Right atrium auricular region (tissue), 2 donors: ENCODE measurements around the gene EIF1AX. TPM values are rescaled to one million over a fixed set of nuclear protein-coding genes. Genes with fewer than 3 reads are reported as not detected.

Source experiments
- DNase-seq: peaks from one replicate; pipeline ENCODE4 v3.0.0-alpha.2; 2019; ENCODE audit warnings: low spot score
- H3K27ac ChIP-seq, 2 donors: fragments of 200-600 bp; sonication (generic); 1 replicate in 1 of 2; 2 replicates in 1 of 2; pipeline ENCODE4 v1.5.1; 2016 to 2019
- H3K27me3 ChIP-seq, 2 donors: fragments of 200-600 bp; sonication (generic); one replicate each; pipeline versions ENCODE4 v1.5.1 to v1.6.0; 2017 to 2019
- H3K36me3 ChIP-seq: fragments of 200-600 bp; sonication (generic); one replicate; pipeline ENCODE4 v1.5.1; 2016
- H3K4me1 ChIP-seq, 2 donors: fragments of 200-600 bp; sonication (generic); one replicate each; pipeline versions ENCODE4 v1.5.1 to v1.6.0; 2017 to 2019
- H3K4me3 ChIP-seq, 2 donors: fragments of 200-600 bp; sonication (generic); 1 replicate in 1 of 2; 2 replicates in 1 of 2; pipeline ENCODE4 v1.5.1; 2017 to 2019; ENCODE audit warnings: mild to moderate bottlenecking in 1 of 2, moderate library complexity in 1 of 2
- H3K9me3 ChIP-seq, 2 donors: fragments of 200-600 bp; sonication (generic); one replicate each; pipeline ENCODE4 v1.5.1; 2019
- total RNA-seq, 2 donors: library from RNA; depleted of rRNA; stranded (reverse); fragments of >200 nt; gene quantifications; one replicate each; pipeline ENCODE4 v1.1.0, GENCODE V29; 2016
- TF ChIP-seq, protein P1 (sequence below), 2 donors: fragments of 200-600 bp; sonication (generic); IDR thresholded peaks; one replicate each; pipeline ENCODE4 v1.5.1; 2019; ENCODE audit warnings: antibody characterized with exemption in 2 of 2

EIF1AX gene, protein sequence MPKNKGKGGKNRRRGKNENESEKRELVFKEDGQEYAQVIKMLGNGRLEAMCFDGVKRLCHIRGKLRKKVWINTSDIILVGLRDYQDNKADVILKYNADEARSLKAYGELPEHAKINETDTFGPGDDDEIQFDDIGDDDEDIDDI
- total RNA-seq: 10 to 100 TPM; 31.5 to 39.8 TPM

DNA sequence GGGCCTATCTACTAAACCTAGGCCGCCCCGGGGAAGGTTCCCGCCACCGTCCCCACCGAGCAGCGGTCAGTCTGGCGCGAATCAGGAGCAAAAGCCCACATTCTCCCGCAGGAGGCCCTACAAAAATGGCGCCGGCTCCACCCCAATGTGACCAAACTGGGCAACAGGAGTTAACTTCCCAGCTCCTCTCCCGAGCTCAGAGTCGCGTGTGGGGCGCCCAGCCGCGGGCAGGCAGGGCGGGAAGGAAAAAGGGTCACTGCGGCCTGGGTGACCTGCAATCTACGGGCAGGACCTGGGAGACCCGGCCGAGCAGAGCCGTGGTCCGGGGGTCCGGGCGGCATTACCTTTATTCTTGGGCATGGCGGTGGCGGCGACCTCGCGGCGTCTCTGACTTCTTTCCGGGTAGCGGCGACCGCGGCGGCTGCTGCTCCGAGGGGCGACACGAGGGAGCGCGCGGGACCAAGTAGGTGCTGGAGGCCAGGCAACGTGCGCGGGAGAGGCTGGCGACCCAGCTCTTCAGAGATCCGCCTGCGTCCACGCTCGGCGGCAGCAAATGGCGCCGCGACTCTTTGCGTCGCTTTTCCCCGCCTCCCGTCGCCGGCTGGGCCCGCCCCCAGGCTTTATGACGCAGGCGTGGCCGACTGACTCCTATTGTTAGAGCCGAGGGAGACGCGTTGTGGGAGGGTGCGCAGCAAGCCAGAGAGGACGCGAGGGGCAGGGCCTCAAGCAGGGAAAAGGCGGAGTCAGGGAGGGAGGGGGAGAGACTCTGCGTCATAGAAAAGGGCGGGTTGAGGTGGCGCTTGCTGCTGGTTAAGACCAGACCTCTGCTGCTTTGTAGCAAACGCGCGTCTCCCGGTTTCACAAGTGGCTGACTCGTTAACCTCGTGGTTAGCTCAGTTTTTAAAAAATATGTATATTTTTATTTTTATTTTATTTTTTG lies at the start of gene EIF1AX:
Gene EIF1AX, minus strand, starts transcription at position 558 of the 940 bp plus-strand sequence. Its CDS starts 198 bp downstream, at position 360.
- DNase-seq: peak; percentile 99
- Histone ChIP-seq H3K36me3 (peaks cover 19% of the 10 kb centered on the region), H3K27ac (peak within 1 kb of the TSS; percentile 91 to 92), H3K9me3 (no peaks in the 10 kb centered on the region), H3K4me3 (peak within 1 kb of the TSS; percentile 93 to 95), H3K4me1 (peaks cover 0 to 26% of the 10 kb centered on the region in 2 donors), H3K27me3 (no peaks in the 10 kb centered on the region)
- TF ChIP-seq, protein P1, sequence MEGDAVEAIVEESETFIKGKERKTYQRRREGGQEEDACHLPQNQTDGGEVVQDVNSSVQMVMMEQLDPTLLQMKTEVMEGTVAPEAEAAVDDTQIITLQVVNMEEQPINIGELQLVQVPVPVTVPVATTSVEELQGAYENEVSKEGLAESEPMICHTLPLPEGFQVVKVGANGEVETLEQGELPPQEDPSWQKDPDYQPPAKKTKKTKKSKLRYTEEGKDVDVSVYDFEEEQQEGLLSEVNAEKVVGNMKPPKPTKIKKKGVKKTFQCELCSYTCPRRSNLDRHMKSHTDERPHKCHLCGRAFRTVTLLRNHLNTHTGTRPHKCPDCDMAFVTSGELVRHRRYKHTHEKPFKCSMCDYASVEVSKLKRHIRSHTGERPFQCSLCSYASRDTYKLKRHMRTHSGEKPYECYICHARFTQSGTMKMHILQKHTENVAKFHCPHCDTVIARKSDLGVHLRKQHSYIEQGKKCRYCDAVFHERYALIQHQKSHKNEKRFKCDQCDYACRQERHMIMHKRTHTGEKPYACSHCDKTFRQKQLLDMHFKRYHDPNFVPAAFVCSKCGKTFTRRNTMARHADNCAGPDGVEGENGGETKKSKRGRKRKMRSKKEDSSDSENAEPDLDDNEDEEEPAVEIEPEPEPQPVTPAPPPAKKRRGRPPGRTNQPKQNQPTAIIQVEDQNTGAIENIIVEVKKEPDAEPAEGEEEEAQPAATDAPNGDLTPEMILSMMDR (IDR thresholded peaks at IDR 0.05): no peak

DNA sequence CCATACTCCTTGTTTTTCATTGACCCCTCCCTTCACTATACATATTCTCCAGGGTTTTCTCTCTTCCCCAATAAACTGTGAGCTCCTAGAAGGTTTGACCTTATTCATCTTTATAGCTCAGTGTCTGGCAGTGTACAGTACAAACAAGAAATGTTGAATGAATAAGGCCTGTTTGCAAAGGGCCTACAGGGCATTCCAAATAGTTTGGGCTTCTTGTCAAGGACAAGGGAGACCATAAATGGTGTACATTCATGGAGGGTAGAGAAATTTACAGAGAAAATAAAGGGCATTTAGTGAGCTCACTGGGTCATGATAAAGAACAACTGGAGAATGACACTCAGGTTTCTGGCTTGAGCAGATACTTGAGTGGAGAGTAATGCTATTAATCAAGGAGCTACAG lies 47.5 kb upstream of the EIF1AX start:
- Histone ChIP-seq H3K27me3 (no peaks in the 10 kb centered on the region), H3K4me1 (no peaks in the 10 kb centered on the region), H3K4me3 (no peak overlapping the region), H3K9me3 (no peaks in the 10 kb centered on the region), H3K27ac (no peak overlapping the region), H3K36me3 (peaks cover 13% of the 10 kb centered on the region)
- DNase-seq: no peak
- TF ChIP-seq, protein P1 (IDR thresholded peaks at IDR 0.05): no peak

DNA sequence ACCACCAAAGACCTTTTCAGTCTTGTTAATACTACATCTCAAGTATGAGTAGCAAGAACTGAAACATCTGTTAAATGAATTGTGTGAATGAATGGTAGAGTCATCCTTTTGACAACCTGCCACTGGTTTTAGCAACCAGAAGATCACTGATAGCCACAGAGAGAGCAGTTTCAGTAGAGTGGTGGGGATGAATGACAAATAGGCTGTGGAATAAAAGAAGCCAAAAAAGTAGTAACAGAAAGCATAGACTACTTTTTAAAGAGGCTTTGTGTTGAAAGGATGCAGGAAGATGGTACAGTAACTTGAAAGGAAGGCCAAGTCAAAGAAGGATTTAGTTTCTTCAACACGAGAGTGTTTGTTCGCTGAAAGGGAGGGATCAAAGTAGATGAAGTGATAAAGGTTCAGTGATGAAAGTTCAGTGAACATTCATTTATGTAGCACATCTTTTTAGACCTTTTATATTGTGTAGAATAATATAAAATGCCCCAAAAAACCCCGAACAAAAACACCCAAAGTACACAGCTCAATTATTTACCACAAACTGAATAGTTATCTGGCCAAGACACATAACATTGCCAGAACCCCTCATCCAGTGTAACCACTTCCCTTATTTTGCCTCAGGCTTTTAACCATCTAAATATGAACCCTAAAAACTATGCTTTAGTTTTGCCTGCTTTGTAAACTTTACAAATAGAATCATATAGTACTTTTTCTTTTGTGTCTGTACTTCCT lies 40.1 kb upstream of the EIF1AX start:
- Histone ChIP-seq H3K27me3 (no peaks in the 10 kb centered on the region), H3K4me3 (no peak overlapping the region), H3K36me3 (peaks cover 10% of the 10 kb centered on the region), H3K27ac (no peak overlapping the region), H3K4me1 (no peaks in the 10 kb centered on the region), H3K9me3 (no peaks in the 10 kb centered on the region)
- TF ChIP-seq, protein P1 (IDR thresholded peaks at IDR 0.05): no peak
- no peak for DNase-seq

DNA sequence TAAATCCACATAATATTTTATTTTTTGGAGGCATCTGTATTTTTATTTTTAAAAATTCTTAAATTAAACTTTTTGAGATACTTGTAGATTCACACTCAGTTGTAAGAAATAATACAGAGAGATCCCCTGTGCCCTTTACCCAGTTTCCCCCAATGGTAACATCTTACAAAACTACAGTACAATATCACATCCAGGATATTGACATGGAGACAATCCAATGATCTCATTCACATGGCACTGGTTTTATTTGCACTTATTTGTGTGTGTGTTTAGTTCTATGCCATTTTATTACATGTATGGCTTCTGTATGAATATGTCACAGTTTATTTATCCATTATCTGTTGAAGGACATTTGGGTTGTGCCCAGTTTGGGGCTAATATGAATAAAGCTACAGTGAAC lies 35.5 kb upstream of the EIF1AX start:
- Histone ChIP-seq H3K4me1 (no peaks in the 10 kb centered on the region), H3K9me3 (no peaks in the 10 kb centered on the region), H3K4me3 (no peak overlapping the region), H3K27me3 (no peaks in the 10 kb centered on the region), H3K36me3 (peaks cover 21% of the 10 kb centered on the region), H3K27ac (no peak overlapping the region)
- no peak for DNase-seq
- TF ChIP-seq, protein P1 (IDR thresholded peaks at IDR 0.05): no peak

DNA sequence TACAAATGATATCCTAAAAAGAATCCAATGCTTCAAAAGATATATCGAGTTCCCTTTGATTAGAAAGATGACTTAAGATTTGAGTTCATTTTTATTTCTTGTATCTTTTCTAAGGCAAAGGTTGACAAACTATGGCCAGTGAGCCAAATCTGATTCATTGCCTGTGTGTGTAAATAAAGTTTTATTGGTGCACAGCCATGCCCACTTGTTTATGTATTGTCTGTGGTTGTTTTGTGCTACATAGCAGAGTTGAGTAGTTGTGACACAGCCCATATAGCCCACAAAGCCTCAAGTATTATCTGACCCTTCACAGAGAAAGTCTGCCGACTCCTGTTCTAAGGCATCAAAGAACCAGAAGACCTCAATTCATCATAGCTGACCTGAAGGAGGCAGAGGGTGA lies 32.2 kb upstream of the EIF1AX start:
- Histone ChIP-seq H3K36me3 (peaks cover 21% of the 10 kb centered on the region), H3K27ac (no peak overlapping the region), H3K4me3 (no peak overlapping the region), H3K9me3 (no peaks in the 10 kb centered on the region), H3K27me3 (no peaks in the 10 kb centered on the region), H3K4me1 (no peaks in the 10 kb centered on the region)
- TF ChIP-seq, protein P1 (IDR thresholded peaks at IDR 0.05): no peak
- DNase-seq: no peak
